GM19467 (cell line): ENCODE measurements around the gene MAPK6.
"Not testable (repeated sequence)": the region's sequence is repeated elsewhere in the genome, so short reads cannot be mapped to it uniquely, and the experiment has no call there.

Experiments used
- ATAC-seq: cut with Tn5 transposase; IDR thresholded peaks from one replicate; pipeline ENCODE4 v1.9.1; 2021; ENCODE audit warnings: mild to moderate bottlenecking, moderate library complexity; ENCODE audit not compliant: unreplicated experiment

Gene MAPK6

GRCh38 chr15:52018693-52019393 is at the start of gene MAPK6:
MAPK6 (plus strand) TSS chr15:52019219; CDS start chr15:52046461, 27,242 bp downstream.
- peak; percentile 60 for ATAC-seq

DNA sequence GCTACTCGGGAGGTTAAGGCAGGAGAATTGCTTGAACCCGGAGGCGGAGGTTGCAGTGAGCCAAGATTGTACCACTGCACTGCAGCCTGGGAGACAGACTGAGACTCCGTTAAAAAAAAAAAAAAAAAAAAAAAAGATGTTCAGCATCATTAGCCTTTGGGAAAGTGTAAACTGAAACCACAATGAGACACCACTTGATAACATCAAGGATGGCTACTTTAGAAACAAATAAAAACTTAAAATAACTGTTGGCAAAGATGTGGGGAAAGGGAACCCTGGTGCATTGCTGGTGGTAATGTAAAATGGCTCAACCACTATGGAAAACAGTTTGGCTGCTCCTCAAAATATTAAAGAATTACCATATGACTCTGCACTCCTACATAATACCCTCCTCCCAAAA is 49.3 kb upstream of the MAPK6 start:
- no peak for ATAC-seq

GRCh38 chr15:51970132-51970817 is 48.7 kb upstream of the MAPK6 start:
- ATAC-seq = no peak

DNA sequence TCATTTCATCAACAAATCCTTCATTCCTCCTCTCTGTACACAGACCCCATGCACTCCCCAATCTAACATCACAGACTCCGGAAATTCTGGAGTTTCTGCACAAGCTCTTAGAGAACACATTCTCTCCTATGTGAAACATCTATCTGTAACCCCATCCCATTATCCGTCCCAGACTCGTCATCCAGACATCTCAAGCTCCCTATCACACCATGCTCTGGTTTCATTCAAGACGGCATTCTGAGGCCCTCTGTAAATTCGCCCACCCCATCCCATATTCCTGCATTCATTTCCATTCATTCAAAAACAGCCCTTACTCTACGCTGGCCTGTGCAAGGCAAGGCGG is 48.0 kb upstream of the MAPK6 start:
- ATAC-seq = peak; percentile 15

GRCh38 chr15:51971375-51972133 is 47.5 kb upstream of the MAPK6 start, which contains the start of gene LEO1:
LEO1 (minus strand) TSS chr15:51971778; CDS start chr15:51971745, 33 bp downstream.
- ATAC-seq = peak; percentile 80

GRCh38 chr15:51973220-51973619 is 45.8 kb upstream of the MAPK6 start:
- ATAC-seq = no peak

GRCh38 chr15:51973775-51974174 is 45.2 kb upstream of the MAPK6 start:
- ATAC-seq = no peak

DNA sequence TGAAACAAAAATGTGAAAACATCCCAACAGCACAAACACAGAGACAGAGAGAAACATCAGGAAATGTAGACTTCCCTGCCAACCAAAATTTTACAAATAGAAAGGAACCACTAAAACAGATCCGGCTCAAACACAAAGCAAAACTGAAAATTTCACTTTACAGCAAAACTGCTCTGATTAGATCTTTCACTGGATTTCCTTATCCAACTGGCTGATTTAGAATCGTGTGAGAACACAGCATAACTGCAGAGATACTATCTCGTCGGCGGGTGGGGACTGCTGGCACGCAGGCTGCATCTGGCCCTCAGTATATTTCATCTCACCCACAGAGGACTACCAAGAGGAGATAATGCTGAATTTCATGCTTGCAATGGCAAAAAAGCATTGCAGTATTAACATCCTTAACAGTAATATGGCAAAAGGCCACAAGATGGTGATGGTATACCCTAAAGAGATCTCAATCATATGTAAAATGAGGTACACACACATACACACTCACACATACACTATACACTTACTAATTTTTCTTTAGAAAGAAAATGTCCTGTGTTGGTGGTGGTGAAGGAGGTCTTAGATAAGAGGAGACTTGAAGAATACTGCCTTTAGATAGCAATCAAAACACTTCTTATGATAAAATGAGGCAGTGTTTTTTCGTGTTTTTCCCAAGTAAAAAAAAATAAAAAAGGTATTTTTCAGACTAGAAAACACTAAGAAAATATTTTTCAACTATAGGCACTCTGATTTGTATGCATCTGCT is 36.8 kb upstream of the MAPK6 start:
- ATAC-seq = peak; percentile 80

DNA sequence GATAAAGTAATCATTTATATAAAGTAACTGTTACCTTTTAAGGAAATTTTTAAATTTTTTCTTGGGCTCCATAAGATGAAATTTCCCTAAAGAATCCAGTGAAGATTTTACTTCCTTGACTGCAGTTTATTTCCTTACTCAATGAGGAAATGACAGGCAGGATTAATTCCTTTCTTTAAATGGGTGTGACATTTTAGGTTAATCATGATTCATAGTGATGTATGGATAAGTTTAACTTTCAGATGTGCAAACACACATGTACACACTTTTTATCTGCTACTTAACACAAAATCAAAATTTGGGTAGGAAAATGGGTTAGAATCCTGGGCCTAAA is 36.3 kb upstream of the MAPK6 start:
- ATAC-seq = no peak

DNA sequence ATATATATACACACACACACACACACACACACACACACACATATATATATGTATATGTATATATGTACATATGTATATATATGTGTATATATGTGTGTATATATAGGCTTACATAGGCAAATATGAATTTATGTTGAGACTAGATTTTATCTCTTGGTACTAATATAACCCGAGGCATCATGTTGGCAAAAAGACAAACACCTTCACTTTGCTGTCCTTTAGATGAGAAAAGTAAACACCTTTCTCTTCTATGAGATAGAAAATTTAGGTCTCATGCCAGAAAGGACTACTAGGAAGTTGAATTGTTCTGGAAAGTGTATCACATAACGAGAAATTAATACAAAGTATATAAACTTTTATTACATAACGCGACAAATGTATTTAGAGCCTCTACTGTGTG is 27.9 kb upstream of the MAPK6 start:
- no peak for ATAC-seq

- no peak for ATAC-seq
These were observed 26.1 kb upstream of the MAPK6 start for GRCh38 chr15:51992953-51993352.

DNA sequence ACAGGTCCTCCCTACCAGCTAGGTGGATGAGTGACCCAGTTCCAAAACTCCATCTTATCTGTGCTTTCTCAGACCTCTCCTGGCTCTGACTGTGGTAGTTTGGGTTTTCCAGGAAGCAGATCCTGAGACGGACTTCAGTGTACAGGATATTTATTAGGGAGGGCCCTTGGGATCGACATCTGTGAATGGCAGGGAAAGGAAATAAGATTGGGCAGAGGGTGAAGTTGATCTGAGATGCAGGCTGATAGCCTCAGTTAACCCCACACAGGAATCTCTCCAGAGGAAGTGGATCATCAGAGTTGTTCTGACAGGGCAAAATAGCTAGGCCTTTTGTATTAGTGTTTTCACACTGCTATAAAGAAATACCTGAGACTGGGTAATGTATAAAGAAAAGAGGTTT is 16.7 kb upstream of the MAPK6 start:
- ATAC-seq = no peak

- not testable (repeated sequence) for ATAC-seq
These were observed 15.9 kb upstream of the MAPK6 start for GRCh38 chr15:52003089-52003488.

DNA sequence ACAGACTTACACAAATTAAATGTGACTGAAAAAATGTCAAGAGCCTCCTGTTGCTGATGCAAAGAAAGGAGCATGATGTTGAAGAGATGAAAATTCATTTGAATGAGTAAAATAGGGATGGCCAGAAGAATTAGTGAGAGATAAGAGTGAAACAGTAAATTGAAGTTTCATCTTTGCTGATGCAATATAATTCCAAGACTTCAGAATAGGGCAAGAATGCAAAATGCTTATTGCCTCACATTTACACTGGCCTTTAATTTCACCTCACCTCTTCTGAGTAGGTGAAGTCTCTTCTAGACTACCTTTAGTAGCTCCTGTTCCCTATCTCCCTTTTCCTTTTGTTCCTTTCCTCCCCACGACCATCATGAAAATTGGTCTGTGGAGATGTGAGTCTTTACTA is 15.3 kb upstream of the MAPK6 start:
- ATAC-seq = no peak

DNA sequence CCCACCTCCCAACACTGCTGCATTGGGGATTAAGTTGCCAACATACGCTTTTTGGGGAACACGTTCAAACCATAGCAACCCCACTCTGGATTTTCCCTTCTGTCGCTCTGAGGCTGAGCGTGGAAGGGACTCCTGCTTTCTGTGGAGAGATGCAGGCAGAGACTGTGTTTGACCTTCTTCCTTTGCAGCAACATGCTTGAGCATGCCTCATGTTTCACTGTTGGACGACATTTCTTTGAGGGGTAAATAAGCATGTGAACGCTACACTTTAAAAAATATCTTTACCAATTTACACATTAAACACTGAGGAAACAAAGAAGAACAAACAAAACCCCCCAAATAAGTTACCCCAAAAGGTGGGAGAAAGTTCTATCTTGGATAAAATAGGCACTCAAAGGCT is 14.2 kb upstream of the MAPK6 start:
- ATAC-seq = no peak

DNA sequence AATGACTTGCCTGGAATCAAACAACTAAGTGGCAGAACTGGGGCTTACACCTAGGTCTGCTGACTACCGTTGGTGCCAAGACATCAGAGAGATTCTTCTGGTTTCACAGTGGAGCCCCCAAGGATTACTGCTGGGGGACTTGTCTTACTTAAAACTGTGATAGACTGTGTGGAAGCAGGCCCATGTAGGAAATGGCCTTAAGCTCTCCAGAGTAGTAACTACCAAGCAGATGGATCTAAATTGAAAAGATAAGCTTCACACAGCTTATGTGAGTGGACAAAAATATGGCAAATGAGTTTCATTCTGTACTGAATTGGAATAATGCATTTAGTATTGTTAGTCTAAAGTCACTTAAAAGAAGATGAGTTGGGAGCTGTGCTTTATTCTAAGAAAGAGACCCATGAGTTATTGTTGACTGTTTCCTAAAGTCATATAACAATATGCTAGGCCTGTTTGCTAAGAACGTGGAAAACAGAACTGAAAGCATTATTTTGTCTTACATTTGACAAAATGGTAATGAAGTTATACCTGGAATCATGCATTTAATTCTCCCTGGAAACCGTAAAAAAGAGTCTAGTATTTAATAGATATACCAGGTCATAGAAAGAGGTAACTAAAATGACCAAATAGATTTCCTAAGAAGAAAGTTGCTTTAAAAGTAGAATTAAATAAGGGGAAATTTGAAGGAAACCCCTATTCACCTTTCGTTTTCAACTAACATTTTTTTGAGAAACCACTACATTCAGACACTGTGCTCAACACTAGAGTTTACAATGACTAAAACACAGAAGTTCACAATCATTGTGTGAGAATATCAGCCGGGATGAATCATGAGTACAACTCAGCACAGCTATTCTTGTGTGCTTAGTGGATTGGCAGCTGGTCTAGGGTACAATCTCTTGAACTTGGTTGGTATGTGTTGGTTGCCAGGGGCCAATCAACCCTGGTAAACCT is 13.0 kb upstream of the MAPK6 start:
- peak; percentile 53 for ATAC-seq

DNA sequence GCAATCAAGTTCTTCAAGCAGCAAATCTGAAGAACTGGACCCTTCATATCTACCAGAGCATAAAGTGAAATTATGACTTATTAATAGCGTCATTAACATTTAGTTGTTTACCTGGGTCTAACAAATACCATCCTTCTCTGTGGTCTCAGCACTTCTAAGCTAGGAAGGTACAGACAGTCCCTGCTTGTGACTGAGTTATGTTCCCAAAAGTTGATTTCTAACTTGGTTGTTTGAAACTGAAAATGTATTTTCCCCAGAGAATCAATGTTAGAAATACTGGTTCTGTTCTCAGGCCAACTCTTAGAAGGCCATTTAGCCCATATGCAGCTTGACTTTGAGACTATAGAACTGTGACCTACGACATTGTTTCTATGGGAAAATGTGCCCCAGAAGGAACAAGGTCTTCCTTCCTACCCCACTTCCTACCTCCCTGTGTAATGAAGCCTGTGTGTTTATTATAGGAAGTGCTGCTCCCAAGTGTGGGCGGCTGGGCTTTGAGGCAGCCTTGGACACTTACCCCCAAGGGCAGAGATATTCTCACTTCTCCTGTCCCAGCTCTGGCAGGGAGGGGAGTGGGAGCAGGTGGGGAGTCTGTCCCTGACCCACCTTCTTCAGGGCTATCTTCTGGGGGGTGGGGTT is 12.2 kb upstream of the MAPK6 start:
- peak; percentile 31 for ATAC-seq

- ATAC-seq = no peak
These were observed 10.7 kb upstream of the MAPK6 start for GRCh38 chr15:52008359-52008697.

GRCh38 chr15:52008698-52009434 is 10.2 kb upstream of the MAPK6 start:
- ATAC-seq = no peak
